ENCODE data around the gene DNAH11. TPM values are rescaled to one million over a fixed set of nuclear protein-coding genes. Genes with fewer than 3 reads are reported as not detected.

Gene DNAH11
- total and polyA plus RNA-seq, 2 of the 8 experiments (the other 6 are each of a cell fraction or from before 2014, with no cell fraction given), result 1.8 to 4.9 TPM

DNA sequence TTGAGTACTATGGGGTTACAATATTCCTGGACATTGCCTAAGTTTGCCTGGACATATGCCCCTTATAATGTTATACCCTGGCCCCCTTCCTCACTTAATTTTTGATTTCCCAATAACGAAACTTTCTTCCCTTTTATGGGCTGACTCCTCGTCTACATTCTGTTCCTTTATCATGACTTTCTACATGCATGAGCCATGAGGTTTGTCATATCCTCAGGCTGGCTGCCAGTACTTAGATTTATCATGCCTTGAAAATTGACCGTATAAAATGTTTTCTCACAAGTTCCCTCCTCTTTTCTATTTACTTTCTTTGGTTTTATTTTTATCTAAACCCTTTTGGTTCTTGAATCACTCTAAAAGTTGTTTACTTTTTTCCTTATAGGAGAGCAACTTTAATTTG, 4.7 kb downstream of the DNAH11 start:
- CTCF ChIA-PET (ENCODE audit: partially characterized antibody), result interaction anchor here (1.0 to 1.8 kb wide), 2 partner anchors 19 to 294 kb away, joined by 3 read pairs; no protein-coding TSS in a partner anchor
- peaks cover 0 to 14% (median 5%) of the 10 kb centered on the region in 4 experiments; a peak in 6 of 7 replicates for H3K27me3 ChIP-seq (replicated peaks in 1 of 4; ENCODE audit: control insufficient read depth in 3 of 4, extremely low read depth in 1 of 4, insufficient read depth in 3 of 4, low read length in 3 of 4)
- TF ChIP-seq JUND (IDR thresholded peaks at IDR 0.05; ENCODE audit: low read length) (no peak), NRF1 (IDR thresholded peaks at IDR 0.05; ENCODE audit: low read depth, low read length) (no peak), TEAD4 (IDR thresholded peaks at IDR 0.05; ENCODE audit: low read depth, low read length) (no peak), CBX5 (IDR thresholded peaks at IDR 0.05; ENCODE audit: low read depth, low read length) (no peak), SIRT6 (IDR thresholded peaks at IDR 0.05; ENCODE audit: low read length) (no peak), POLR2AphosphoS5 (IDR thresholded peaks at IDR 0.05; ENCODE audit: low read depth, low read length) (no peak), NANOG (IDR thresholded peaks at IDR 0.05; ENCODE audit: insufficient read depth, low read depth, low read length, poor library complexity, severe bottlenecking) (no peak)

More for the DNA sequence above, 4.7 kb downstream of the DNAH11 start:
- Histone ChIP-seq H3K9me3 (ENCODE audit: insufficient read depth in 2 of 2, low read depth in 1 of 2, low read length in 1 of 2) (no peaks in the 10 kb centered on the region), H3K4me3 (ENCODE audit: extremely low read depth in 1 of 4, insufficient read depth in 2 of 4, low read depth in 3 of 4, low read length in 4 of 4) (no peak overlapping the region), H3K4me2 (ENCODE audit: insufficient read depth in 1 of 2, low read depth in 2 of 2, low read length in 2 of 2) (no peak overlapping the region), H2BK5ac (ENCODE audit: low read depth, low read length) (no peak overlapping the region), H3K4me1 (replicated peaks in 1 of 4; ENCODE audit: control insufficient read depth in 3 of 4, insufficient read depth in 4 of 4, low read length in 3 of 4) (peaks cover 0 to 12% (median 4%) of the 10 kb centered on the region in 4 experiments; a peak in 4 of 7 replicates), H2AFZ (ENCODE audit: low read length) (no peak overlapping the region), H2AK5ac (ENCODE audit: low read depth, low read length) (no peak overlapping the region), H2BK15ac (ENCODE audit: low read length) (no peak overlapping the region), H3K14ac (ENCODE audit: insufficient read length) (no peak overlapping the region), H3K79me1 (ENCODE audit: low read depth, low read length) (no peaks in the 10 kb centered on the region), H2BK120ac (replicated peaks; ENCODE audit: low read depth, low read length) (no peak overlapping the region), H3K23ac (ENCODE audit: insufficient read length) (no peak overlapping the region), H4K8ac (ENCODE audit: extremely low read depth, insufficient read depth, low read length) (no peak overlapping the region), H3K79me2 (ENCODE audit: control insufficient read depth in 1 of 2, insufficient read depth in 2 of 2, low read length in 2 of 2) (no peaks in the 10 kb centered on the region), H3K9ac (replicated peaks in 1 of 4; ENCODE audit: extremely low read depth in 1 of 4, low read depth in 3 of 4, low read length in 3 of 4) (no peak overlapping the region), H4K20me1 (replicated peaks in 1 of 2; ENCODE audit: control insufficient read depth in 1 of 2, insufficient read depth in 2 of 2, low read length in 2 of 2) (no peaks in the 10 kb centered on the region), H3K27ac (ENCODE audit: low read depth, low read length) (no peak overlapping the region), H3K4ac (replicated peaks; ENCODE audit: insufficient read length, low read depth, low read length) (no peak overlapping the region), H2BK20ac (ENCODE audit: low read length) (no peak overlapping the region), H3K36me3 (ENCODE audit: control insufficient read depth in 2 of 4, insufficient read depth in 4 of 4, low read length in 3 of 4) (peaks cover 0 to 5% (median 0%) of the 10 kb centered on the region in 4 experiments; a peak in 2 of 8 replicates), H4K91ac (replicated peaks; ENCODE audit: insufficient read length, low read length) (no peak overlapping the region), H4K5ac (ENCODE audit: insufficient read length, low read depth, low read length) (no peak overlapping the region), H3K56ac (replicated peaks; ENCODE audit: insufficient read length, low read depth, low read length) (no peak overlapping the region), H2BK12ac (ENCODE audit: low read depth, low read length) (no peak overlapping the region), H3K18ac (ENCODE audit: extremely low read depth, low read length) (no peak overlapping the region), H3K23me2 (ENCODE audit: low read depth, low read length) (peaks cover 13% of the 10 kb centered on the region; the same call in 1 of the 2 replicates)
- FAIRE-seq, result no peak
- POLR2A ChIA-PET (ENCODE audit: partially characterized antibody), result no interaction called here
- 80% methylated on average over 3 of the region's 3 CpGs; no CpG with 5 or more reads in 1 of the 2 experiments for WGBS, 2 experiments (ENCODE audit: extremely low coverage in 1 of 2, insufficient coverage in 1 of 2, insufficient read length in 1 of 2, insufficient replicate concordance in 2 of 2, low coverage in 1 of 2, low lambda C conversion rate in 2 of 2, missing lambda C conversion rate in 1 of 2)
- DNase-seq (ENCODE audit: low read depth in 1 of 2, low spot score in 2 of 2), result no peak
